GM19035 (cell line): ENCODE results near the gene TSGA10IP.

Experiments used
- ATAC-seq: cut with Tn5 transposase; IDR thresholded peaks from one replicate; pipeline ENCODE4 v1.9.1; 2021; ENCODE audit not compliant: unreplicated experiment

TSGA10IP gene

DNA sequence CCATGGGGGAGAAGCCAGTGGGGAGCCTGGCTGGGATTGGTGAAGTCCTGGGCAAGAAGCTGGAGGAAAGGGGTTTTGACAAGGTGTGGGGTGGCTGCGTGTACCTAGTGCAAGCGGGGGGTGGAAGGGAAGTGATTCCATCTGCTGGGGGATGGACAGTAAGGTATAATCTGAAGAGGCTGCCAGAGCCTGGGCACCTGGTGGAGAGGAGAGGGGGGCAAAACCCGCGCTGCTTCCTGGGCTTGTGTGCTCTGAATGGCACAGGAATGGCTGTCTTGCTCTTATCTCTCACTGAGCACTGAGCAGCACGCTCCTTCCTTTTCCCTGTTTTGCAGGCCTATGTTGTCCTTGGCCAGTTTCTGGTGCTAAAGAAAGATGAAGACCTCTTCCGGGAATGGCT lies 58.0 kb downstream of the TSGA10IP start:
- ATAC-seq, result no peak

DNA sequence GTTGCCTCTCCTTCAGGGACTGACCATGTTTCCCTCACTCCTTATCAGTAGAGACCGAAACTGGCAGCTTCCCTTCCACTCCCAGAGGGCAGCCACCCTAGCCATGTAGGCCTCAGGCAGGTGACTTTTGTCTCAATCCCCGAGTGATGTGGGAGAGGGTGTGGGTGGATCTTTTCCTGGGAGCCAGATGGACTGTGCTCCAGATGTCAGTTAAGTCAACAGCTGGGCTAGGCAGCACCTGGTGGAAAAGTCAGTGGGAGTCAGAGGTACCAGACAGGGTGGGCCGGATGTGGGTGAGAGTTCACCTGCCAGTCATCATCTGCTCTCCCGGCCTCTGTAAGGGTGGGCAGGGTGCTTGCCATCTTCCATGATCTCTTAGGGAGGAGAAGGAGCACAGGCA lies 58.9 kb downstream of the TSGA10IP start:
- ATAC-seq, result no peak

DNA sequence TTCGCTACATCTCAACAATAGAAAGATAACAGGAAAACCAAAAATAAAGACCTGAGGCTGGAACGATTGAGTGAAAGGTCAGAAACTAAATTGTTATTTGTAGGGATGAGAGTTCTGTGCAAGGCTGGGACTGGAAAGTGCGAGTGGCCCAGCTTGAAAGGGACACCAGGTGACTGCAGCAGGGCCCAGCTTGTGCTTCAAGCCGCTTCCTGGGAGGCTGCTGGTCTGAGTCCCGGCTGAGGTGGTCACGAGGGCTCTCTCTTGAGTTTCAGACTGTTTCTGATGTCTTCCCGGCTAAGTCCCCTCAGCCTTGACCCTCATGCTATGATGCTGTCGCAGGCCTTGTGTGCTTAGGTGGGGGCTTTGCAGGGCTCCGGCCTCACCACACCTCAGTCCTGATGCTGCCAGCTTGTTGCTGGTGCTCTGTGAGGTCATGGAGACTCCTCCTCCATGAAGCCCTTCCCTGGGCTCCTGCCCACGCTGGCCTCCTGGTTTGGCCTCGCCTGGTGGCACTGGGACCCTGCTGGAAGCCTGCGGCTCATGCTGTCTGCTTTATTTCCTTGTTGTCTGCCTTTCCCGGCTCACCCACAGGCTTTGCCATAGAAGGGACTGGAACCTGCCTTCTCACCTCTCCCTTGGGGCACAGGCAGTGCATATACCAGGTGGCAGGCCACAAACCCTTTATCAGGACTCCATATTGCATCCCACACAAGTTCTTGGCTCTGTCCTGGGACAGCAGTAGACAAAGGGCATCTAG lies 61.0 kb downstream of the TSGA10IP start:
- no peak for ATAC-seq

DNA sequence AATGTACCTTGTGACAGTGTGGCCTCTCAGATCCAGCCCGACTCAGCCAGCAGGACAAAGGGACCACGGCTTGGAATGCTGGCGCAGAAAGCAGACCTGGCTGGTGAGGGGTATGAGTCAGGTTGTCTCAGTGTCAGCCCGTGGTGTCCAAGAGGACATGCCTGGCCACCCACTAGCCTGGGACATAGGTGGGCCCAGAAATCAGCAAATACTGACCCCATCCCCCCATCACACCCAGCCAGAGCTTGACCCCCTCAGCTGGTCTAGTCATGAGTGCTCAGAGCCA lies 61.6 kb downstream of the TSGA10IP start:
- no peak for ATAC-seq

DNA sequence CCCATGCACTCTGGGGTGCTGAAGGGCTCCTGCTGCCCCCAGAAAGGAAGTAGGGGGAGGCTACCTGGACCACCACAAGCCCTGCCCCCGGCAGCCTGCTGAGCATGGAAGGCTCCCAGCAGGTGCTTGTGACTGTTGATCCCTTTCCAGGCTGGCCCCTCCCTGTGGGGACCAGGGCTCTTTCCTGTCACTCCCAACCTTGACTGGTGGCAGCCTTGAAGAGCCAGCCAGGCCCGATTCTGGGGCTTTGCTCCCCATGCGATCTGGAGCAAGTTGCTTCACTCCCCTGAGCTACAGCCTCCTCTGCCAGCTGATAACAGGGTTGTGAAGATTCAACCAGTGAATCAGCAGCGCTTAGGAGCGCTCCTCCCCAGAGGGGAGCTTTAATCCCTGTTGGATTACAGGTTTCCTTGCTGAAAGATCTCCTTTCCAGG lies 61.9 kb downstream of the TSGA10IP start:
- no peak for ATAC-seq

DNA sequence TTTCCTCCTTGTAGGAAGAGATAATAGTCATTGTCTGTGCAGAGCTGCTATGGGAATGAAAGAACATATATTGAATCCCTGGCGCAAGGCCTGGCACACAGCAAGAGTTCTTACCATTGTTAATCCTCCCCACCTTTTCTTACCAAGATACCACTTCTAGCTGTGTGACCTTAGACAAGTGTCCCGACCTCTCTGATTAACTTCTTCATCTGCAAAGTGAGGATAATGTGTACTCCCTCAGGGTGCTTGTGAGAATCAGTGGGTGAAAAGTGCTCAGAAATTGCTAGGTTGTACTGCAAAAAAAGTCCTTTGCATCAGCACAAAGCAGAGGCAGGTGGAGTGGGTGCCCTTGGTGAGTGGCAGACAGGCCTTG lies 62.8 kb downstream of the TSGA10IP start:
- no peak for ATAC-seq

DNA sequence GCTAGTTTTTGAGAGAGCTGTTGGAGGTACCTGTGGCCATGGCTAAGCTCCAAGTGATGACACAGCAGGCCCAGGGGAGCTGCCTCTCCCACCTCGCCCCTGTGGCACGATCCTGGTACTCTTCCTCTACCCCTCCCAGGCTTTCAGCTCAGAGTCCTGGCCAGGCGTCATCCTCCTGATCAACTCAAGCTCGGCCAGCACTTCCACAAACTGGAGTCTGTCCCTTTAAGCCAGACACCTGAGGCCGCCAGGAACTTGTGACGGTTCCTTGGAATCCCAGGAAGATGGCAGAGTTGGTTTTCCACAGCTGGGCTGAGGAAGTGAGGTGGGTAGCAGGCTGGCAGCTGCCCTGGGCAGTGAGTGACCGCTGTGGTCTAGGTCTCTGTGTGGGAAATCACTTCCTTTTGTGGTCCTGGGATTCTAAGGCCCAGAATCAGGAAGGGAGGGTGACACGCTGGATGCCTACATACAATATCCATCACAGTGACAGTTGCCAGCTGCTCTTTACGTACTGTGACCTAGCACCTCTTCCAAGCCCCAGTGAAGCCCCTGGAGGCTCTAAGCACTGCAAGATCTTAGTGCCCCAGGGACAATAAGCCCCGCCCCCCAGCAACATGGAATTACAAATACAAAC lies 63.3 kb downstream of the TSGA10IP start:
- ATAC-seq, result no peak
